Measurements from ENCODE around the gene RGS3.

DNA sequence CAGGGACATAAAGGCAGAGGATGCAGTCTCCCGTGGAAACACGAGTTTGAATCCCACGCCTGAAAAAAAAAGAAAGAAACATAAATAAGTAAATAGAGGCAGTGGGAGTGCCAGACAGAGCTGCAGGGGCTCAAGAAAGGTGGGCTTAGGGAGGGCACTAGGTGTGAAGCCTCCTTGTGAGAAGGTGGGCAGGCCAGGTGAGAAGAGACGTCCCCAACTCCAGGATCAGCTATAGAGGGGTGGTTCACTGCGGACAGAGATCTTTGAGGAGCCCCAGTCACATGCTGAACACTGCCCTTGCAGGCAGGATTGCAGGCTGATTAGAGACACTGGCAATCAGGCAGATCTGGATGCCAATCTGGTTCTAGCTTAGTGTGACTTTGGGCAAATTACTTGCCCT is 172.1 kb downstream of the RGS3 start:
- TF ChIP-seq, protein P1, sequence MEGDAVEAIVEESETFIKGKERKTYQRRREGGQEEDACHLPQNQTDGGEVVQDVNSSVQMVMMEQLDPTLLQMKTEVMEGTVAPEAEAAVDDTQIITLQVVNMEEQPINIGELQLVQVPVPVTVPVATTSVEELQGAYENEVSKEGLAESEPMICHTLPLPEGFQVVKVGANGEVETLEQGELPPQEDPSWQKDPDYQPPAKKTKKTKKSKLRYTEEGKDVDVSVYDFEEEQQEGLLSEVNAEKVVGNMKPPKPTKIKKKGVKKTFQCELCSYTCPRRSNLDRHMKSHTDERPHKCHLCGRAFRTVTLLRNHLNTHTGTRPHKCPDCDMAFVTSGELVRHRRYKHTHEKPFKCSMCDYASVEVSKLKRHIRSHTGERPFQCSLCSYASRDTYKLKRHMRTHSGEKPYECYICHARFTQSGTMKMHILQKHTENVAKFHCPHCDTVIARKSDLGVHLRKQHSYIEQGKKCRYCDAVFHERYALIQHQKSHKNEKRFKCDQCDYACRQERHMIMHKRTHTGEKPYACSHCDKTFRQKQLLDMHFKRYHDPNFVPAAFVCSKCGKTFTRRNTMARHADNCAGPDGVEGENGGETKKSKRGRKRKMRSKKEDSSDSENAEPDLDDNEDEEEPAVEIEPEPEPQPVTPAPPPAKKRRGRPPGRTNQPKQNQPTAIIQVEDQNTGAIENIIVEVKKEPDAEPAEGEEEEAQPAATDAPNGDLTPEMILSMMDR (IDR thresholded peaks at IDR 0.05 in 4 of 5, conservative IDR thresholded peaks at IDR 0.05 in 1 of 5), result no peak
- no peak for TF ChIP-seq POLR2A (IDR thresholded peaks at IDR 0.05)

Measured in gastrocnemius medialis (tissue), 4 donors.